HEK293 (cell line): ENCODE measurements around the gene LBX1.

ENCODE experiments used
- CTCF ChIP-seq: fragments of 450-650 bp; formaldehyde crosslinking; IDR thresholded peaks from 2 replicates; pipeline ENCODE4 v1.5.1; 2016; ENCODE audit warnings: missing biosample characterization, missing genetic modification characterization
- ZNF664 ChIP-seq: fragments of 450-650 bp; formaldehyde crosslinking; IDR thresholded peaks from 2 replicates; pipeline ENCODE4 v1.5.1; 2016; ENCODE audit warnings: missing biosample characterization, missing genetic modification characterization

DNA sequence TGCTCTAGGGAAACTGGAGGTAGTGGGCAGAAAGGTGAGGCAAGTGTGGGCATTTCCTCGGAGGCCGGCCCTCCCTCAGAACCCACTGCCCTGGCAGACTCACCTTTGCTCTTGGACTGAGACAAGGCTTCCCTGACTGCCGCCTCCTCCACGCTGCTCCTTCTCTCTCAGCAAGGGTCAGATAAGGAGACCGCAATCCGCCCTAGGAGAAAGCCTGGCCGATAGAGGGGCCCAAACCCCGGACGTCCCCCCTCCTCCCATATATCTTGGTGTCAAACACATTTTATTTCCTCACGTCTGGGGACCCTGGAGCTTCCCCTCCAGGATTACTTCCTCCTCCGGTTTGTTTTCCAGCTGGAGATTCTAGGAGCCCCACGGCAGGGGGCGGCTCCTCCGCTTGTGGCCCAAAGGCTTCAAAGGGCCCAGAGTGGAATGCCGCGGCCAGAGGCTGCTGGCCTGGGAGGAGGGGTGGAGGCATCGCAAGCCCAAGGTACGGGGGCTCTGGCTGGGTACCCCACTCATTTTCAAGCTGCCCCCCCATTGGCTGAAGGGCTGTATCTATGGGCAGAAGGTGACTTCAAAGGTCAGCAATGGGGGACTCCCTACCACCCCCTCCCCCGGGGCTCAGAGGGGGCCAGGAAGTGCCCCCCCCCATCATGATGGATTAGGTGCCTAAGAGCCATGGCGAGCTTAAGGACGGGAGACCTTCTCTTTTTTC, 31.7 kb upstream of the LBX1 start:
- TF ChIP-seq CTCF (tag by site-specific recombination) (no peak), ZNF664 (tag by site-specific recombination) (no peak)
